Peyer's patch (tissue), 4 donors: ENCODE data around the gene RNF187. TPM values are rescaled to one million over a fixed set of nuclear protein-coding genes. Genes with fewer than 3 reads are reported as not detected.

Experiments
- DNase-seq, 3 donors: peaks; one replicate each; pipeline ENCODE4 v3.0.0-alpha.2; 2017 to 2019
- H3K27ac ChIP-seq, 4 donors: fragments of 200-600 bp; sonication (generic); one replicate each; pipeline ENCODE4 v1.5.1; 2016 to 2019
- H3K27me3 ChIP-seq, 2 donors: fragments of 200-600 bp; sonication (generic); one replicate each; pipeline ENCODE4 v1.5.1; 2019
- H3K36me3 ChIP-seq, 3 donors: fragments of 200-600 bp; sonication (generic); one replicate each; pipeline ENCODE4 v1.5.1; 2016 to 2019
- H3K4me1 ChIP-seq, 4 donors: fragments of 200-600 bp; sonication (generic); one replicate each; pipeline ENCODE4 v1.5.1; 2016 to 2019
- H3K4me3 ChIP-seq, 4 donors: fragments of 200-600 bp; sonication (generic); 1 replicate in 3 of 4; 2 replicates in 1 of 4; pipeline ENCODE4 v1.5.1; 2016 to 2019; ENCODE audit warnings: mild to moderate bottlenecking in 1 of 4
- H3K9me3 ChIP-seq, 4 donors: fragments of 200-600 bp; sonication (generic); one replicate each; pipeline ENCODE4 v1.5.1; 2016 to 2019; ENCODE audit warnings: mild to moderate bottlenecking in 1 of 4
- CTCF ChIP-seq, 6 experiments: fragments of 450-650 bp in 4 of 6; fragments of 200-600 bp in 2 of 6; sonication (generic) in 1 of 6; IDR thresholded peaks; one replicate each; pipeline ENCODE4 v1.5.1; 2017 to 2019; ENCODE audit warnings: antibody characterized with exemption in 6 of 6, mild to moderate bottlenecking in 3 of 6, moderate library complexity in 1 of 6
- POLR2A ChIP-seq, 2 donors: fragments of 450-650 bp; IDR thresholded peaks; one replicate each; pipeline ENCODE4 v1.5.1; 2017; ENCODE audit warnings: antibody characterized with exemption in 2 of 2, mild to moderate bottlenecking in 2 of 2, moderate library complexity in 2 of 2
- total RNA-seq, 4 donors: library from RNA; depleted of rRNA; stranded (reverse); fragments of >200 nt; gene quantifications; one replicate each; pipeline ENCODE4 v1.1.0, GENCODE V29; 2016

Gene RNF187
- total RNA-seq, 4 donors from 2014 or later, result 28.9 to 38.9 (median 37.3) TPM

DNA sequence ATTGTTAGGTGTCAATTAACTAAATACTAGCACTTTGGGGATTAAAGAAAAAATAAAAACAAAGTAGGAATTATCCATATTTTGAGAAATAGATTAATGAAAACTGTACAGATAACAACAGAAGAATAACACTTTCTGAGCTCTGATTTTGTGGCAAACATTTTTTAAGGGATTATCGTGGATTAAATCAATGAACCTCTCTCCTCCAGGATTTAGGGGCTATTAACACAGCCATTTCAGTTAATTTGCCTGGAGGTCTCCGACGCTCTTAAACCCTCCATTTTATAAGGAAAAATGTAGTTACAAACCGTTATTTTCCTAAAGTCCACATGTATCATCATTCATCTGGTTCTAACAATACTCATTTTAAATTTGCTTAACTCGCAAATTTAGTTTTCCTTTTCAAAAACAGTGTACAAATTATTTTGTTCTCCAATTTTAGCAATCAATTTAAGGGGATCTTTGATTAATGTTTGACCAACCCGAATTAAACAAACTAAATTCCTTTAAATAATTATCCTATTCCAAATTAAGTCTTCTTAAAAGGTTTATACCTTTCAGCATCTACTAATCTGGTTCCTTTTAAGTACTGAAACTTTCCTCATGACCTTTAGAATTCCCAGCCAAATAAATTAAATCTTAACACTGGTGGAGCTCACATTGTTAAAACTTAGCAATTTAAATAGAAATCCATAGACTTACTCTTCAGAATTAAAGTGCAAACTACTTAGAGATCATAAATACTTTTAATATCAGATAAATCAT is 30.7 kb upstream of the RNF187 start:
- H3K27ac ChIP-seq, result peak overlapping the region in 1 of 4 donors; percentile 88
- peak overlapping the region in 3 of 4 donors; percentile 57 to 65 (median 58) for H3K4me3 ChIP-seq
- no peaks in the 10 kb centered on the region for H3K36me3 ChIP-seq
- no peaks in the 10 kb centered on the region for H3K27me3 ChIP-seq
- TF ChIP-seq POLR2A (IDR thresholded peaks at IDR 0.05) (no peak), CTCF (IDR thresholded peaks at IDR 0.05) (no peak)
- H3K9me3 ChIP-seq, result no peaks in the 10 kb centered on the region
- DNase-seq, result no peak
- H3K4me1 ChIP-seq, result peaks cover 0 to 15% (median 3%) of the 10 kb centered on the region in 4 donors

GRCh38 chr1:228457017-228457395 is 30.2 kb upstream of the RNF187 start:
- no peak for TF ChIP-seq POLR2A (IDR thresholded peaks at IDR 0.05)
- peak overlapping the region; percentile 84 to 94 (median 90) for H3K27ac ChIP-seq
- peaks cover 0 to 15% (median 3%) of the 10 kb centered on the region in 4 donors for H3K4me1 ChIP-seq
- H3K9me3 ChIP-seq, result no peaks in the 10 kb centered on the region
- H3K27me3 ChIP-seq, result no peaks in the 10 kb centered on the region
- DNase-seq, result no peak
- peak overlapping the region; percentile 56 to 65 (median 58) for H3K4me3 ChIP-seq
- H3K36me3 ChIP-seq, result no peaks in the 10 kb centered on the region

- peak; percentile 54 to 70 for TF ChIP-seq POLR2A (IDR thresholded peaks at IDR 0.05)
- TF ChIP-seq CTCF (IDR thresholded peaks at IDR 0.05), result peak in 4 of 6 experiments; percentile 11 to 58 (median 48)
- H3K36me3 ChIP-seq, result no peaks in the 10 kb centered on the region
- no peaks in the 10 kb centered on the region for H3K27me3 ChIP-seq
Measured at GRCh38 chr1:228457396-228458176, 29.6 kb upstream of the RNF187 start.

GRCh38 chr1:228459091-228459993 is 27.8 kb upstream of the RNF187 start:
- H3K9me3 ChIP-seq, result no peaks in the 10 kb centered on the region
- peak; percentile 27 to 78 (median 67) for DNase-seq
- peak overlapping the region; percentile 56 to 65 (median 58) for H3K4me3 ChIP-seq
- H3K36me3 ChIP-seq, result no peaks in the 10 kb centered on the region
- peaks cover 0 to 7% of the 10 kb centered on the region in 2 donors for H3K27me3 ChIP-seq
- peaks cover 0 to 21% (median 3%) of the 10 kb centered on the region in 4 donors for H3K4me1 ChIP-seq
- TF ChIP-seq POLR2A (IDR thresholded peaks at IDR 0.05), result no peak
- peak; percentile 56 to 69 (median 66) for TF ChIP-seq CTCF (IDR thresholded peaks at IDR 0.05)
- H3K27ac ChIP-seq, result peak overlapping the region; percentile 84 to 94 (median 90)

More at GRCh38 chr1:228457396-228458176, 29.6 kb upstream of the RNF187 start:
- Histone ChIP-seq H3K9me3 (no peaks in the 10 kb centered on the region), H3K27ac (peak overlapping the region; percentile 84 to 94 (median 90)), H3K4me3 (peak overlapping the region; percentile 56 to 65 (median 58)), H3K4me1 (peaks cover 0 to 15% (median 3%) of the 10 kb centered on the region in 4 donors)
- DNase-seq, result peak; percentile 86 to 95 (median 90)

DNA sequence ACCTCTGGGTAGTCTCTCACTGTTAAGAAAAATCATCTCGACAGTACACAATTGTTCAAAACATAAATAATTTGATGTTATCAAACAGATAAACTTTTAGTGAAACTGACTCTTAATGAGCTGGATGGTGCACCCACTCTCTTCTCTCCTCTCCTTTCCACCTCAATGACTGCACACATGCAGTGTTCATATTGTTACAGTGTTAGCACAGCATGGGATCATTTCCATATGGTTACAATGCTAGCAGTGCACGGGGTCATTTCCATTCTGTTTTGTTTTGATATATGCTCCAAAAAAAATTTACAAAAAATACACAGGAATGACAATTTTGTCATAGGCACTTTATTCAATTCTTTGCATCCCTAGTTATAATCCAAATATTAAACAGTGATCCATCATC is 26.4 kb upstream of the RNF187 start:
- TF ChIP-seq POLR2A (IDR thresholded peaks at IDR 0.05) (no peak), CTCF (IDR thresholded peaks at IDR 0.05) (no peak)
- H3K27me3 ChIP-seq, result peaks cover 0 to 14% of the 10 kb centered on the region in 2 donors

More for the DNA sequence above, 26.4 kb upstream of the RNF187 start:
- Histone ChIP-seq H3K4me3 (no peak overlapping the region), H3K27ac (no peak overlapping the region), H3K4me1 (peaks cover 0 to 32% (median 3%) of the 10 kb centered on the region in 4 donors), H3K36me3 (no peaks in the 10 kb centered on the region), H3K9me3 (no peaks in the 10 kb centered on the region)
- DNase-seq, result no peak
